Activated CD4-positive, alpha-beta T cell treated with anti-CD3 and anti-CD28 coated beads, Interleukin-2, amount 10 ng/mL, durations not matched to agents 7 days and 5 days (primary cell): ENCODE data around the gene DOCK6. TPM values are rescaled to one million over a fixed set of nuclear protein-coding genes. Genes with fewer than 3 reads are reported as not detected.

Experiments
- CTCF ChIA-PET: fragments of 350-600 bp; sonication (Branson Sonifier 250); formaldehyde crosslinking; loops from one replicate; lab custom pipeline; 2021; ENCODE audit warnings: antibody characterized with exemption; lab: Charles Lee
- POLR2A ChIA-PET: fragments of 350-600 bp; sonication (Branson Sonifier 250); formaldehyde crosslinking; loops from one replicate; lab custom pipeline; 2021; ENCODE audit warnings: antibody characterized with exemption; lab: Charles Lee
- DNase-seq: peaks from one replicate; pipeline ENCODE4 v3.0.0-alpha.2; 2020
- H3K27ac Mint-ChIP-seq: one replicate; pipeline ENCODE4 v1.8.0; 2021; ENCODE audit warnings: mild to moderate bottlenecking, moderate library complexity, mixed read lengths
- H3K27me3 Mint-ChIP-seq: one replicate; pipeline ENCODE4 v1.8.0; 2021; ENCODE audit warnings: mixed read lengths
- H3K36me3 Mint-ChIP-seq: one replicate; pipeline ENCODE4 v1.8.0; 2021; ENCODE audit warnings: low read depth, mixed read lengths
- H3K4me1 Mint-ChIP-seq: one replicate; pipeline ENCODE4 v1.8.0; 2021; ENCODE audit warnings: mixed read lengths
- H3K4me3 Mint-ChIP-seq: one replicate; pipeline ENCODE4 v1.8.0; 2021; ENCODE audit warnings: mild to moderate bottlenecking, moderate library complexity, mixed read lengths
- H3K9me3 Mint-ChIP-seq: one replicate; pipeline ENCODE4 v1.8.0; 2021; ENCODE audit warnings: mixed read lengths
- total RNA-seq, 2 experiments: library from RNA; stranded (reverse); gene quantifications; one replicate each; pipeline ENCODE4 v1.2.3, GENCODE V29; 2021

Gene DOCK6
- total RNA-seq, 2 experiments from 2014 or later, result not detected

DNA sequence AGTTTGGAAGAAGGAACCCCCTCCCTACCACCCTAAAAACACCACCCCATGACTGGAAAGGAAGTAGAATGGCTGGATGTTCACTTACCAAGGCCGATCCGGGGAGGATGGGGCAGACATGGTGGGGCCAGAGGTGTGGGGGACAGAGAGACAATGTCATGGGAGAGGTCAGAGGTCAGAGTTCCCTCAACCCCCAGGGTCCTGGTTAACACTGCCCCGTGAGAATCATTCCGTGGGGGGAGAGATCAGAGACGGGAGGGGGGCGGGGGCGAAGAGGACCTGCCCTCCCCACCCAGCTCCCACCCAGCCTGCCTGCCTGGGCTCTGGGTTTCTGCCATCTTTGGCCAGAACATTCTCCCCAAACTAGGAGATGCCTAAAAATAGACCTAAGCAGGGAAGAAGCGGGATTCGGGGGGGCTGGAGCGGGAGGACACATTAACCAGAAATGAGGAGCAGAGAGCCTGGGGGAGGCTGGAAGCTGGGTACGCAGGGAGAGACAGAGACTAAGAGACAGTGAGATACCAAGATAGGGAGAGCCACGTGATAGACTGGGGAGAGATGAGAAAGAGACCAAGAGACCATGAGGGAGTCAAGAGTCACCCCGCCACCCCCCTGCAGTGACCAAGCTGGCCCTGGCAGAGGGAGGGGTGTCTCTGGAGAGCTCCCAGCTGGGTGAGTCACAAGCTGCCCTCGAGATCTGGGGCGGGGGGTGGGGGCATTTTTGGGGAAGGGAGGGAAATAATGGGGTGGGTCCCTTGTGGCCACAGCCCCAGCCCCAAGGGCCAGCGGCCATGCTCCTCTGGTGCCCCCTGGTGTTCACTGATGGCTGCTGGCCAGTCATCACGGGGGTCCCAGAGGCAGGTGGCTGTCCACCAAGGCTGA, 58.9 kb downstream of the DOCK6 start:
- H3K27me3 Mint-ChIP-seq, result peaks cover 11% of the 10 kb centered on the region
- H3K9me3 Mint-ChIP-seq, result no peaks in the 10 kb centered on the region
- H3K36me3 Mint-ChIP-seq, result no peaks in the 10 kb centered on the region
- peak; percentile 36 for DNase-seq
- POLR2A ChIA-PET, result no interaction called here
- no peak overlapping the region for H3K27ac Mint-ChIP-seq
- CTCF ChIA-PET, result interaction anchor here (0.5 to 1.4 kb wide), 3 partner anchors 23 to 1725 kb away, joined by 3 to 6 read pairs (median 3); no protein-coding TSS in a partner anchor
- H3K4me3 Mint-ChIP-seq, result no peak overlapping the region
- no peaks in the 10 kb centered on the region for H3K4me1 Mint-ChIP-seq

DNA sequence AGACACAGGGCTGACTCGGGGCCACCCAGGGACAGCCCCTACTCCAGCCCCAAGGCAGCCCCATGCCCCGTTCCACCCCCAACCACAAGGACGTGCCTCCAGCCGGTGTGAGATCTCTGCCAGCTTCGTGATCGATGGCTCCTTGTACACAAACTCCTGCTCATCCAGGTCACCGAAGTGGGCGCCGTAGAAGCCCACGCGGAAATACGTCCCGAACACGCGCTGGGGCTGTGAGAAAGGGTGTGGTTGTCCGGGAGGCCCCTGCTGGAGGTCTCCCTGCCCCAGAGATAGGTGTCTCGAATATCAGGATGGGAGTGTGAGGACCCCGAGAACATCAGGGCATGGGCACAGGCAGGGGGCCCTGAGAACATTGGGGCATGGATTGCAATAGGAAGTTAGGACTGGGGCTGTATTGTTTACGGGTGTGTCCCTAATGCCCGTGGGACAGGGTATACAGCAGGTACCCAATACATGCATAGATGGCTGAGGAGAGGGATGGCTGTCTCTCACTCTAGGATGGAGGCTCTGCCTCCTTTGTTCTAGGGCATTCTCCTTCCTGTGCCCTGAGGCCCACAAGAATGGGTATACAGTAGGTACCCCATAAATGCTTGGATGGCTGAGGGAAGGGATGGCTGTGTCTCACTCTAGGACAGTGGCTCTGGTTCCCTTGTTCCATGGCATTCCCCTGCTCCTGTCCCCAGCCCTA, 59.7 kb downstream of the DOCK6 start:
- Mint-ChIP-seq H3K36me3 (no peaks in the 10 kb centered on the region), H3K27me3 (peaks cover 14% of the 10 kb centered on the region), H3K27ac (no peak overlapping the region), H3K4me1 (peaks cover 2% of the 10 kb centered on the region), H3K9me3 (no peaks in the 10 kb centered on the region), H3K4me3 (no peak overlapping the region)
- POLR2A ChIA-PET, result no interaction called here
- no peak for DNase-seq
- CTCF ChIA-PET, result interaction anchor here (1.4 kb wide), 1 partner anchor 23 kb away, joined by 6 read pairs; no protein-coding TSS in a partner anchor

DNA sequence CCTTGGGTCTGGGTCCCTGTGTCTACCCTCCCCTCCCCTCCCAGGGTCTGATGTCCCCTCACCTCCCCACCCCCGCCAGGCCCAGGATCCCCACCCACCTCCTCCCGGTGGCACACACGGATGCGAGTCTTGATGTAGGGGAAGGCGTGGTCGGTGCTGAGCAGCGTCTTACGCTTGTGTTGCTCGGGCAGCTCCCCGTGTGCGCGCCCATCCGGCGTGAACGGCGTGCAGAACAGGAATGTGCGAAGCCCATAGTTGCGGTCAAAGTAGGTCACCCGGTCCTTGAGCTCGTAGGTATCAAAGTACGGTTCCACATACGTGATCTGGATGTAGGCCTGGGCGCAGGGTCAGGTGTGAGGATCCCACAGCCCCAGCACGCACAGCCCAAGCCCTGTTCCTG, 60.5 kb downstream of the DOCK6 start:
- Mint-ChIP-seq H3K27ac (no peak overlapping the region), H3K4me3 (no peak overlapping the region), H3K9me3 (no peaks in the 10 kb centered on the region), H3K36me3 (no peaks in the 10 kb centered on the region), H3K27me3 (peaks cover 15% of the 10 kb centered on the region), H3K4me1 (peaks cover 5% of the 10 kb centered on the region)
- CTCF ChIA-PET, result no interaction called here
- DNase-seq, result no peak
- POLR2A ChIA-PET, result no interaction called here

DNA sequence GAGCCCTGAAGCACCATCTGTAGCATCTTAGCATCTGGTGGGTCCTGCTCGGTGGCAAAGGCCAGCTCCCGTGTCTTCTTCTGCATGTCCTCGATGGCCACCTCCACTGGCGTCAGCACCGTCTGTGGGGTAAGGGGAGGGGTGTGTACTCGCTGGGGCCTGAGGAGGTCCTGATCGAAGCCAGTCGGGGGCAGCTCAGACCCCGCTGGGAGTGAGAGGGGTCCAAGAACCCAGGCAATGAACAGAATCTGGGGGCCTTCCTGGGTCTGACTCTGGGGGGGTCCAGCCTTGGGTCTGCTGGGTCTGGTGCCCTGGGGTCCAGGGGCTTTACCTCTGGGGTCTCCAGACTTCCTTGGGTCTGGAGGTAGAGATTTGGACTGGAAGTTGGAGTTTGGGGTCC, 61.4 kb downstream of the DOCK6 start:
- ChIA-PET CTCF (no interaction called here), POLR2A (no interaction called here)
- no peak overlapping the region for H3K4me3 Mint-ChIP-seq
- peaks cover 21% of the 10 kb centered on the region for H3K27me3 Mint-ChIP-seq
- peaks cover 9% of the 10 kb centered on the region for H3K4me1 Mint-ChIP-seq
- peak overlapping the region; percentile 19 for H3K27ac Mint-ChIP-seq
- no peaks in the 10 kb centered on the region for H3K9me3 Mint-ChIP-seq
- no peak for DNase-seq
- H3K36me3 Mint-ChIP-seq, result no peaks in the 10 kb centered on the region

DNA sequence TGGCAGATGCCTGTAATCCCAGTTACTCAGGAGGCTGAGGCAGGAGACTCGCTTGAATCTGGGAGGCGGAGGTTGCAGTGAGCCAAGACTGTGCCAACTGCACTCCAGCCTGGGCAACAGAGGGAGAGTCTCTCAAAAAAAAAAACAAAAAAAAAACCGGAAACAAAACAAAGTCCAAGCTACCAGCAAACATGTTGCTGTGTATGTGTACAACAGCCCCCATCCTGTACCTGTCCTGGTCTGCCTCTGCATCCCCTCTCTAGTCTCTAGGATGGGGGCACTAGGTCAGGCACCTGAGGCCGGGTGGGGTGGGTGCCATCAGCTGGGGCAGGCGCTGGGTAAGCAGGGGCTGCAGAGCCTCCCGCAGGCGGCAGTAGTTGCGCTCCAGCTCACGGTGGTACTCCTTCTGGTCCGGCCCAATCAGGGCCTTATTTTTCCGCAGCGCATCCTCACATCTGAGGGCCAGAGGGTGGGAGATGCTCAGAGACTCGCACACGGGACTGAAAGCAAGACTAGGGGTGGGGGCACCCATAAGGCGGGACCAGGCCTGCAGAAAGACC, 62.2 kb downstream of the DOCK6 start:
- Mint-ChIP-seq H3K4me3 (no peak overlapping the region), H3K9me3 (no peaks in the 10 kb centered on the region), H3K36me3 (no peaks in the 10 kb centered on the region), H3K27me3 (peaks cover 22% of the 10 kb centered on the region), H3K27ac (no peak overlapping the region), H3K4me1 (peaks cover 16% of the 10 kb centered on the region)
- POLR2A ChIA-PET, result no interaction called here
- CTCF ChIA-PET, result no interaction called here
- DNase-seq, result no peak

DNA sequence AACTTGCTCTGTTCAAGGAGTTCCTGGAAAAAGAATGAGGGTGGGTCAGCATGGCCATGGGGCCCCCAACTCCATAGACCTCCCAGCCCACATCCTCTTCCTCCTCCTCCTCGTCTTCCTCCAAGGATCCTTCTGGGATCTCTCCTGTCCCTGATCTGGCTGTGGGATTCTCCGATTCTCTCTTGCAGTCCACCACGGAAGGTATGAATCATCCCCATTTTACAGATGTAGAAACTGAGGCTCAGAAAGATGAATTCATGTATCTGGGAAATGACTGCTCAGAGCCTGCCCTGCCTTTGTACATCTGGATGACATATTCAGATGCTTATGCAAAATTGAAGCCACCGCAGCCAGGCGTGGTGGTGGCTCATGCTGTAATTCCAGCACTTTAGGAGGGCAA, 62.8 kb downstream of the DOCK6 start:
- H3K36me3 Mint-ChIP-seq, result no peaks in the 10 kb centered on the region
- H3K4me1 Mint-ChIP-seq, result peaks cover 18% of the 10 kb centered on the region
- no peaks in the 10 kb centered on the region for H3K9me3 Mint-ChIP-seq
- H3K4me3 Mint-ChIP-seq, result no peak overlapping the region
- CTCF ChIA-PET, result interaction anchor here (0.5 kb wide), 1 partner anchor 48 kb away, joined by 3 read pairs; no protein-coding TSS in a partner anchor
- no peak overlapping the region for H3K27ac Mint-ChIP-seq
- peaks cover 20% of the 10 kb centered on the region for H3K27me3 Mint-ChIP-seq
- POLR2A ChIA-PET, result no interaction called here
- DNase-seq, result no peak

DNA sequence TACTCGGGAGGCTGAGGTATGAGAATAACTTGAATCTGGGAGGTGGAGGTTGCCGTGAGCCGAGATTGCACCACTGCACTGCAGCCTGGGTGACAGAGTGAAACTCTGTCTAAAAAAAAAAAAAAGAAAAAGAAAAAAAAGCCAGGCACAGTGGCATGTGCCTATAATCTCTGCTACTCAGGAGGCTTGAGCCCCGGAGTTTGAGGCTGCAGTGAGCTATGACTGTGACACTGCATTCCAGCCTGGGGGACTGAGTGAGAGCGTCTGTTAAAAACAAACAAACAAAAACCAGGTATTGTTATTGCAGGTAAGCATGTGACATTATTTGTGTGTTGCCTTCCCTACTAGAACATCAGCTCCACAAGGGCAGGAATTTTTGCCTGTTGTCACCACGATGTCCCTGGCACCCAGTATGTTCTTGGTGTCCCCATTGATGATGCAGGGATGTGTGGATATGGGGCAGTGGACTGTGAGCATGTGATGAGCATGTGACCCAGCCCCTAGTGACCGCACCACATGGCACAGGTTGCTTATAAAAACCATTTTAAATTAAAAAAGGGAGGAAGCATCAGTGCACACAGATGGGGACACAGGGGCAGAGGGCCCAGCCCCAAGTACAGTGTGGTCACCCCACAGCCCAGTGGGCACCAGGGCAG, 63.4 kb downstream of the DOCK6 start:
- DNase-seq, result no peak
- Mint-ChIP-seq H3K4me1 (peaks cover 18% of the 10 kb centered on the region), H3K27me3 (peaks cover 17% of the 10 kb centered on the region), H3K27ac (no peak overlapping the region), H3K4me3 (peak overlapping the region; percentile 30), H3K36me3 (no peaks in the 10 kb centered on the region), H3K9me3 (no peaks in the 10 kb centered on the region)
- CTCF ChIA-PET, result interaction anchor here (0.5 kb wide), 1 partner anchor 47 kb away, joined by 3 read pairs; no protein-coding TSS in a partner anchor
- POLR2A ChIA-PET, result no interaction called here

DNA sequence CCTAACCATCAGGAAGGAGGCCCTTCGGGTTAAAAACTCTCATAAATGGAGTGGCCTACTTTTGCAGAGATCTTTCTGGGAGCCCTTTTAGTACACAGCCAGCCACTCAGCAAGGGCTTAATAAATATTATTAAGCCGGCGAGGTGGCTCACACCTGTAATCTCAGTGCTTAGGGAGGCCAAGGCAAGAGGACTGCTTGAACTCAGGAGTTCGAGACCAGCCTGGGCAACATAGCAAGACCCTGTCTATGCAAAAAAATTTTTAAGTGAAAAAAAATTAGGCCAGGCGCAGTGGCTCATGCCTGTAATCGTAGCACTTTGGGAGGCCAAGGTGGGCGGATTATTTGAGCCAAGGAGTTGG, 64.2 kb downstream of the DOCK6 start:
- no peak for DNase-seq
- CTCF ChIA-PET, result interaction anchor here (1.6 kb wide), 1 partner anchor 72 kb away, joined by 4 read pairs; no protein-coding TSS in a partner anchor
- Mint-ChIP-seq H3K4me1 (peaks cover 18% of the 10 kb centered on the region), H3K4me3 (peak overlapping the region; percentile 70), H3K27me3 (peaks cover 17% of the 10 kb centered on the region), H3K36me3 (no peaks in the 10 kb centered on the region), H3K27ac (no peak overlapping the region), H3K9me3 (no peaks in the 10 kb centered on the region)
- POLR2A ChIA-PET, result no interaction called here

DNA sequence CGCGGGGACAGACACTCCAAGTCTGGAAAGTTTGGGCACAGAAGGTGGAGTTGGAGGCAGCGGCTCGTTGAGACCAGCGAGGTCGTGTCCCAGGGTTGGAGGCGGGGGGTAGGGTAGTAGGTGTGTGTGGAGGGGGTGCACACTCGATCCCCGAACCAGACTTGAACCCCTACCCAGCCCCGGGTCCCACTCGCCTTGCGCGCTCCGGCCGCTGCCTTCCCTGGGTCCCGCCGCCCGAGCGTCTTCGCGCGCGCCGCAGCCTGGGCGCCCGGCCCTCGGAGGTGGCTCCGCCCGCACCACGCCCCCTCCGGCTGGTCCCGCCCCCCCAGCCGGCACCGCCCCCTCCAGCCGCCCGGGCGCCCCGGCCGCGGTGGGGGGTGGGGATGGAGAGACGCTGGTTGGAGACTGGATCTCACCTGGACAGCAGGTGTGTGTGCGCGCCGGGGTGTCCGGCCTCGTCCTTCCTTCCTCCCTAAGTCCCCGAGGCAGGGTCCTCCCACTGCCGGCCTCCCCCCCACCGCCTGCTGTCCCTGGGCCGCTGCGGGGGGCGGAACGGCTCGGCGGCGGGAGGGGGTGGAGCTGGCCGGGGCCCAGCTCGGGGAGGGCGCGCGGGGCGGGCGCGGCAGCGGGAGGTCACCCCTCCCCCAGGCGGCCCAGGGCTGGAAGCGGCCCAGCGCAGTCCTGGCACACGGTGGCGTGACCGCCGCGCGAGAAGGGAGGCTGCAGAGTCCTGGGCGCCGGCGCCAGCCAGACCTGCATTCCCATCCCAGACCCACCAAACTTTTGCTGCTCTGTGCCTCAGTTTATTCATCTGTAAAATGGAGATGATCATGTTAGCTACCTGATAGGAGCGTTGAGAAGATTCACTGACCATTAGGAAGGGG, 64.8 kb downstream of the DOCK6 start, which contains the start of gene KANK2:
Gene KANK2 (minus strand): TSS at position 255 of the 884 bp plus-strand sequence. CDS start 3,034 bp downstream, outside the sequence.
- ChIA-PET POLR2A (no interaction called here), CTCF (interaction anchor here (1.6 kb wide), 1 partner anchor 72 kb away, joined by 4 read pairs; no protein-coding TSS in a partner anchor)
- Mint-ChIP-seq H3K36me3 (no peaks in the 10 kb centered on the region), H3K27me3 (peaks cover 17% of the 10 kb centered on the region), H3K4me3 (peak within 1 kb of the TSS; percentile 70), H3K9me3 (no peaks in the 10 kb centered on the region), H3K4me1 (peaks cover 18% of the 10 kb centered on the region), H3K27ac (no peak within 1 kb of the TSS)
- DNase-seq, result peak; percentile 64

DNA sequence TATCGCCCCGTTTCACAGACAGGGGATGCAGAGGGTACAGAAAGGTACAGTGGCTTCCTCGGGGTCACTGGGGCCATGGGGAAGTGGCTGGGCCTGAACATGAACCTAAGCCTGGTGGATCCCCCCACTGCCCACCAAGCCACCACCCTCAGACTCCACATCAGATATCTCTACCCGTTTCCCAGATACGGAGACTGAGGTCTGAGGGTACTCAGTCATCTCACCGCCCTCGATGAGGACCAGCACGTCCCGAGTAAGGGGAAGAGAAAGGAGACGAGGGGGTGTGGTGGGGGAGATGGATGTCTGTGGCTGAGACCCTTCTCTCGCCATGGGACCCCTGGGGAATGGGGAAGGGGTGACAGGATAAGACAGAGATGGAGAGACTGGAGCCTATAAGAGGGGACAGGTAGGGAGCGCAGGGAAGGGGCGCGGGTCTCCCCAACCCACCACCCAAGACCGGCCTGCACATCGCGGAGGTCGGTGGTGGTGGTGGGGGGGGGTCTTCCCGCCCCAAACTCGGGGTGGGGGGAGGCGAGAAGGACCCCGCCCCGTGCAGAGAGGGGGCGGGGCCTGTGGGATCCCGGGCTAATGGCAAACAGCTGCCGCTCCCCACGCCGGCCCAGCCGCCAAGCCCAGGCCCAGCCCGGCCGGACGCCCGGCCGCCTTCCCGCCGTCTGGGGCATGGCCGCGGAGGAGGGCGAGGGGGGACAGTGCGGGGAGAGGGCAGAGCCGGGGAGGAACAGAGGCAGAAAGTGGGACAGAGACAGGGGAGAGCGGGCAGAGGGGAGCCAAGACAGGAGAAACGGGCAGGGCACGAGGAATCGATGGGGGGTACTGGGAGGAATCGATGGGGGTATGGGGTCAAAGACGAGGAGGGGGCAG, 65.7 kb downstream of the DOCK6 start:
- Mint-ChIP-seq H3K4me1 (peaks cover 18% of the 10 kb centered on the region), H3K27me3 (peaks cover 17% of the 10 kb centered on the region), H3K27ac (no peak overlapping the region), H3K9me3 (no peaks in the 10 kb centered on the region), H3K4me3 (peak overlapping the region; percentile 61), H3K36me3 (no peaks in the 10 kb centered on the region)
- ChIA-PET CTCF (interaction anchor here (1.6 kb wide), 1 partner anchor 71 kb away, joined by 4 read pairs; no protein-coding TSS in a partner anchor), POLR2A (no interaction called here)
- DNase-seq, result no peak

DNA sequence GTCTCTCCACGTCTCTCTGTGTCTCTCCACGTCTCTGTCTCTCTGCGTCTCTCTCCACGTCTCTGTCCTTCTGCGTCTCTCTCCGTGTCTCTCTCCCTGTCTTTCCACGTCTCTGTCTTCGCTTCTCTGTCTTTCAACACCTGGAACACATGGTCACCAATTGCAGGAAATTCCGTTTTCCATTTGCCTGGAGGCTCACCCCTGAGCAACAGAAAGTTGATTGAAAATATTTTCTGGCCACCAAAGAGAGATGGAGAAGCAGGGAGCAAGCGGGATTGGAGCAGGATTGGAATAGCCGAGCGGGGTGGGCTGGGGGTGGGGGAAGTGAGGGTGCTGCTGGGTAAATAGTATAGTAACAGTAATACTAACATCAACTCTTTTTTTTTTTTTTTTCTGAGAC, 66.6 kb downstream of the DOCK6 start:
- no peak for DNase-seq
- POLR2A ChIA-PET, result no interaction called here
- Mint-ChIP-seq H3K27ac (peak overlapping the region; percentile 28), H3K27me3 (peaks cover 17% of the 10 kb centered on the region), H3K4me1 (peaks cover 18% of the 10 kb centered on the region), H3K4me3 (no peak overlapping the region), H3K36me3 (no peaks in the 10 kb centered on the region), H3K9me3 (no peaks in the 10 kb centered on the region)
- CTCF ChIA-PET, result no interaction called here
